Tibial nerve (tissue), 4 donors: ENCODE results near the gene ARMH1.

Source experiments
- CTCF ChIP-seq, 5 experiments: fragments of 200-600 bp in 3 of 5; fragments of 450-650 bp in 2 of 5; sonication (generic) in 3 of 5; IDR thresholded peaks; one replicate each; pipeline ENCODE4 v1.5.1; 2016 to 2019; ENCODE audit warnings: antibody characterized with exemption in 5 of 5, mild to moderate bottlenecking in 3 of 5, moderate library complexity in 2 of 5
- EP300 ChIP-seq, 2 donors: sonication (generic); formaldehyde crosslinking; IDR thresholded peaks; one replicate each; pipeline ENCODE4 v1.6.1; 2017; ENCODE audit warnings: antibody characterized with exemption in 2 of 2, mild to moderate bottlenecking in 1 of 2

GRCh38 chr1:44684525-44684924 is 10.0 kb downstream of the ARMH1 start:
- TF ChIP-seq CTCF (IDR thresholded peaks at IDR 0.05), result no peak
- TF ChIP-seq EP300 (IDR thresholded peaks at IDR 0.05), result no peak
